Measurements from ENCODE around the gene CPT1B. TPM values are rescaled to one million over a fixed set of nuclear protein-coding genes. Genes with fewer than 3 reads are reported as not detected.
"Not testable (repeated sequence)": the region's sequence is repeated elsewhere in the genome, so short reads cannot be mapped to it uniquely, and the experiment has no call there.

CPT1B gene
- total and polyA plus RNA-seq, 2 experiments from 2014 or later: 1.3 to 2.9 TPM

DNA sequence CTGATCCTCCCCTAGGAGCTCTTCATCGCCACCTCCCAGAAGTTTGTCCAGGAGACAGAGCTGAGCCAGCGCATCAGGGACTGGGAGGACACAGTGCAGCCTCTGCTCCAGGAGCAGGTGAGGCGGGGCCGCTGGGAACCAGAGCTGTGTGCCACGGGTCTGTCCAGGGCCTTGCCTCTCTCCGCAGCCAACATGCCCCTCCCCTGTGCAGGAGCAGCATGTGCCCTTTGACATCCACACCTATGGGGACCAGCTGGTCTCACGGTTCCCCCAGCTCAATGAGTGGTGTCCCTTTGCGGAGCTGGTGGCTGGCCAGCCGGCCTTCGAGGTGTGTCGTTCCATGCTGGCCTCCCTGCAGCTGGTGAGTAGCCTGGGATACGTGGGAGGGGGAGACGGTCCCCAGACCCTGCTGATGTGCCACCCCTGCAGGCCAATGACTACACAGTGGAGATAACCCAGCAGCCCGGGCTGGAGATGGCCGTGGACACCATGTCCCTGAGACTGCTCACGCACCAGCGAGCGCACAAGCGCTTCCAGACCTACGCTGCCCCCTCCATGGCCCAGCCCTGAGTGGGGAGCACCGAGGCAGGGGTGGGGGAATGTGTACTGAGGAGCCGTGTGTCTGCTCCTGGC lies 55.3 kb downstream of the CPT1B start:
- no peak overlapping the region for H3K27ac ChIP-seq
- in situ Hi-C loops (cut with MboI): no loop called here
- no peaks in the 10 kb centered on the region for H4K20me1 ChIP-seq (ENCODE audit: insufficient read depth)

DNA sequence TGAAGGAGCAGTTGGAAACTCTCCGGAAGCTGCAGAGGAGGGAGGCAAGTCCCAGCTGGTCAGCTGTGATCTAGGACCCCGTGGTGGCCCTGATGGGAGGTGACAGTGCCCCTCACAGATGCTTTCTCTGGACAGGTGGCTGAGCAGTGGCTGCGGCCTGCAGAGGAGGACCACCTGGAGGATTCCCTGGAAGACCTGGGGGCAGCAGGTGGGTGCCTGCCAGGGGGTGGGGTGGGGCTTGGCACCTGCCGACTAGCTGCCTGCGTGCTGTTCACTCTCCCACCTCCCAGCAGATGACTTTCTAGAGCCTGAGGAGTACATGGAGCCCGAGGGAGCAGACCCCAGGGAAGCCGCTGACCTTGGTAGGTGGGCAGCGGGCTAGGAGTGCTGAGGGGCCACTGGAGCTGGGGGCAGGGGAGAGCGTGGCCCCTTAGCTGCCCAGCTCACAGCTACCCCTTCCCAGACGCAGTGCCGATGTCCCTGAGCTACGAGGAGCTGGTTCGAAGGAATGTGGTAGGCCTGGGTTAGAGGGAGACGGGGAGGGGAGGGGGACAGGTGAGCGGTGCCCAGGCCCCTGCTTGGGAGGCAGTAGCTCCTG lies 55.9 kb downstream of the CPT1B start:
- Histone ChIP-seq H3K4me1 (ENCODE audit: insufficient read depth) (no peaks in the 10 kb centered on the region), H2AFZ (no peak overlapping the region), H3F3A (ENCODE audit: insufficient read depth) (0 out of 2 replicates have a peak, but pooled peaks cover 1% of the 10 kb centered on the region), H3K9me2 (ENCODE audit: insufficient read depth) (no peaks in the 10 kb centered on the region), H3K9ac (no peak overlapping the region), H3K9me3 (ENCODE audit: low read depth) (no peaks in the 10 kb centered on the region), H3K79me2 (ENCODE audit: insufficient read depth) (peaks cover 34% of the 10 kb centered on the region), H3K27me3 (replicated peaks; ENCODE audit: insufficient read depth) (no peaks in the 10 kb centered on the region), H3K4me3 (no peak overlapping the region), H3K4me2 (ENCODE audit: unreplicated experiment) (no peak overlapping the region), H3K27ac (no peak overlapping the region), H3K36me3 (ENCODE audit: low read depth) (0 out of 2 replicates have a peak, but pooled peaks cover 6% of the 10 kb centered on the region), H4K20me1 (ENCODE audit: insufficient read depth) (no peaks in the 10 kb centered on the region)
- TF ChIP-seq EZH2phosphoT487 (IDR thresholded peaks at IDR 0.05; ENCODE audit: insufficient read depth, low read depth): no peak
- no peak for TF ChIP-seq EZH2 (IDR thresholded peaks at IDR 0.05; ENCODE audit: insufficient read depth, poor library complexity, severe bottlenecking)
- WGBS, 2 experiments (ENCODE audit: low coverage in 1 of 2, low lambda C conversion rate in 2 of 2, missing lambda C conversion rate in 2 of 2): 87 to 93% methylated on average over 11 to 15 of the region's 15 CpGs
- no peak for DNase-seq
- in situ Hi-C loops (cut with MboI): no loop called here

More for the DNA sequence above, 55.3 kb downstream of the CPT1B start:
- no peak overlapping the region for H2AFZ ChIP-seq
- no peaks in the 10 kb centered on the region for H3K9me2 ChIP-seq (ENCODE audit: insufficient read depth)
- H3K9ac ChIP-seq: no peak overlapping the region
- H3K9me3 ChIP-seq (ENCODE audit: low read depth): no peaks in the 10 kb centered on the region
- H3K36me3 ChIP-seq (ENCODE audit: low read depth): 0 out of 2 replicates have a peak, but pooled peaks cover 6% of the 10 kb centered on the region
- DNase-seq: no peak
- TF ChIP-seq EZH2 (IDR thresholded peaks at IDR 0.05; ENCODE audit: insufficient read depth, poor library complexity, severe bottlenecking) (no peak), EZH2phosphoT487 (IDR thresholded peaks at IDR 0.05; ENCODE audit: insufficient read depth, low read depth) (no peak)
- no peak overlapping the region for H3K4me3 ChIP-seq
- no peak overlapping the region for H3K4me2 ChIP-seq (ENCODE audit: unreplicated experiment)
- H3K79me2 ChIP-seq (ENCODE audit: insufficient read depth): peaks cover 34% of the 10 kb centered on the region
- WGBS, 2 experiments (ENCODE audit: low coverage in 1 of 2, low lambda C conversion rate in 2 of 2, missing lambda C conversion rate in 2 of 2): 88 to 90% methylated on average over 22 of the region's 22 CpGs
- H3F3A ChIP-seq (ENCODE audit: insufficient read depth): peaks cover 4% of the 10 kb centered on the region; the same call in 1 of the 2 replicates
- no peaks in the 10 kb centered on the region for H3K27me3 ChIP-seq (replicated peaks; ENCODE audit: insufficient read depth)
- H3K4me1 ChIP-seq (ENCODE audit: insufficient read depth): no peaks in the 10 kb centered on the region

DNA sequence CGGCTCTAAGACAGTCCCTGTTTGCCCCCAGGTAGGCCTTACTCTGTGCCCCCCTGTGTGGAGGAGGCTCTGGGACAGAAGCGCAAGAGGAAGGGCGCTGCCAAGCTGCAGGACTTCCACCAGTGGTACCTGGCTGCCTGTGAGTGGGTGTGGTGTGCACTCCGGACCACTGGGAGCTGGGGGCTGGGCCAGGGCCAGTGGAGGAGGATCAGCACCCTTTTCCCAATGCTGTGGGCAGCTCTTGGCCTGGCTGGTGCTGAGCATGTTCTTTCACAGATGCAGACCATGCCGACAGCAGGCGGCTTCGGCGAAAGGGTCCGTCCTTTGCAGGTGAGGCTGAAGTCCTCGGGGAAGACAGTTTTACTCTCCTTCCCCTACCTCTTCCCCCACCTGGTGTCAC lies 56.5 kb downstream of the CPT1B start:
- Histone ChIP-seq H2AFZ (no peak overlapping the region), H4K20me1 (ENCODE audit: insufficient read depth) (no peaks in the 10 kb centered on the region), H3K4me2 (ENCODE audit: unreplicated experiment) (no peak overlapping the region), H3K9ac (no peak overlapping the region), H3K79me2 (ENCODE audit: insufficient read depth) (peaks cover 38% of the 10 kb centered on the region), H3F3A (ENCODE audit: insufficient read depth) (no peaks in the 10 kb centered on the region), H3K27me3 (replicated peaks; ENCODE audit: insufficient read depth) (no peaks in the 10 kb centered on the region), H3K36me3 (ENCODE audit: low read depth) (0 out of 2 replicates have a peak, but pooled peaks cover 6% of the 10 kb centered on the region), H3K9me2 (ENCODE audit: insufficient read depth) (no peaks in the 10 kb centered on the region), H3K4me1 (ENCODE audit: insufficient read depth) (no peaks in the 10 kb centered on the region), H3K4me3 (no peak overlapping the region), H3K27ac (no peak overlapping the region), H3K9me3 (ENCODE audit: low read depth) (no peaks in the 10 kb centered on the region)
- TF ChIP-seq EZH2 (IDR thresholded peaks at IDR 0.05; ENCODE audit: insufficient read depth, poor library complexity, severe bottlenecking): no peak
- no peak for TF ChIP-seq EZH2phosphoT487 (IDR thresholded peaks at IDR 0.05; ENCODE audit: insufficient read depth, low read depth)
- in situ Hi-C loops (cut with MboI): no loop called here
- whole genome bisulfite sequencing, 2 experiments (ENCODE audit: low coverage in 1 of 2, low lambda C conversion rate in 2 of 2, missing lambda C conversion rate in 2 of 2): 85 to 92% methylated on average over 10 of the region's 10 CpGs
- DNase-seq: no peak

DNA sequence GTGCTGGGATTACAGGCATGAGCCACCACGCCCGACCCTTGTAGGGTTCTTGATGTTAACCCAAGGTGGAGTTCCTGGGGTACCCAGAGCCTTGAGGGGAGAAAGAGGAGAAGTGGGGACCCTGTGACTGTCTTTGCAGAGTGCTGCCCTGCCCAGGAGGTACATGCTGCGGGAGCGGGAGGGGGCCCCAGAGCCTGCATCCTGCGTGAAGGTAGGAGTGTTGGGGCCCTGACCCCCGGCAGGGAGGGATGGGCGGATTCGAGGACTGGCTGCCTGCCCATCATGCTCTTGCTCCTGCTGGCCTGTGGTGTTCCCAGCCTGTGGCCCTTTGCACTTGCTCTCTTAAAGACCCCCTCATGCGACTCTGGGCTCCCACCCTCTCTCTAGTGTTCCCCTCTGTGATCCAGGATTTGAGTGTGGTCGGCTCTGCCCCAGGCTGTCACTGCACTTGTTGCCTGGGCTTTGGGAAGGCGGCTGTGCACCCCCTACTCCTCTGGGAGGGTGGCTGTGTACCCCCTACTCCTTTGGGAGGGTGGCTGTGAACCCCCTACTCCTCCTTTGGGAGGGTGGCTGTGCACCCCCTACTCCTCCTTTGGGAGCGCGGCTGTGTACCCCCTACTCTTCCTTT lies 57.3 kb downstream of the CPT1B start:
- Histone ChIP-seq H3K79me2 (ENCODE audit: insufficient read depth) (peaks cover 45% of the 10 kb centered on the region), H3K4me1 (ENCODE audit: insufficient read depth) (no peaks in the 10 kb centered on the region), H3K4me2 (ENCODE audit: unreplicated experiment) (no peak overlapping the region), H4K20me1 (ENCODE audit: insufficient read depth) (no peaks in the 10 kb centered on the region), H2AFZ (no peak overlapping the region), H3F3A (ENCODE audit: insufficient read depth) (no peaks in the 10 kb centered on the region), H3K36me3 (ENCODE audit: low read depth) (0 out of 2 replicates have a peak, but pooled peaks cover 6% of the 10 kb centered on the region), H3K9me2 (ENCODE audit: insufficient read depth) (no peaks in the 10 kb centered on the region), H3K4me3 (no peak overlapping the region), H3K9me3 (ENCODE audit: low read depth) (no peaks in the 10 kb centered on the region), H3K27ac (no peak overlapping the region), H3K27me3 (replicated peaks; ENCODE audit: insufficient read depth) (no peaks in the 10 kb centered on the region), H3K9ac (no peak overlapping the region)
- TF ChIP-seq EZH2phosphoT487 (IDR thresholded peaks at IDR 0.05; ENCODE audit: insufficient read depth, low read depth) (no peak), EZH2 (IDR thresholded peaks at IDR 0.05; ENCODE audit: insufficient read depth, poor library complexity, severe bottlenecking) (no peak)
- in situ Hi-C loops (cut with MboI): no loop called here
- WGBS, 2 experiments (ENCODE audit: low coverage in 1 of 2, low lambda C conversion rate in 2 of 2, missing lambda C conversion rate in 2 of 2): 92% methylated on average over 12 to 13 of the region's 13 CpGs
- DNase-seq: no peak

DNA sequence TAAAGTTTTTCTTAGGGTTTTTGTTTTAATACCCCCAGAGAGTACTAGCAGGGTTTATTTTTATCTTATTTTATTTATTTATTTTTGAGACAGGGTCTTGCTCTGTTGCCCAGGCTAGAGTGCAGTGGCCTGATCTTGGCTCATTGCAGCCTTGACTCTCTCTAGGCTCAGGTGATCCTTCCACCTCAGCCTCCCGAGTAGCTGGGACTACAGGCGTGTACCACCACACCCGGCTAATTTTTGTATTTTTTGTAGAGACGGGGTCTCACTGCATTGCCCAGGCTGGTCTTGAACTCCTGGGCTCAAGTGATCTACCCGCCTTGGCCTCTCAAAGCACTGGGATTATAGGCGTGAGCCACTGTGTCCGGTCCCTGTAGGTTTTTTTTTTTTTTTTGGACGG lies 58.0 kb downstream of the CPT1B start:
- H2AFZ ChIP-seq; H3K36me3 ChIP-seq (ENCODE audit: low read depth); H3K27ac ChIP-seq; H3K9me2 ChIP-seq (ENCODE audit: insufficient read depth); DNase-seq; H3K9me3 ChIP-seq (ENCODE audit: low read depth); H4K20me1 ChIP-seq (ENCODE audit: insufficient read depth); H3K27me3 ChIP-seq (replicated peaks; ENCODE audit: insufficient read depth); H3K4me3 ChIP-seq; H3K9ac ChIP-seq; H3F3A ChIP-seq (ENCODE audit: insufficient read depth); H3K4me2 ChIP-seq (ENCODE audit: unreplicated experiment); H3K4me1 ChIP-seq (ENCODE audit: insufficient read depth); in situ Hi-C loops (cut with MboI): not testable (repeated sequence)
- 91 to 98% methylated on average over 8 of the region's 8 CpGs for WGBS, 2 experiments (ENCODE audit: low coverage in 1 of 2, low lambda C conversion rate in 2 of 2, missing lambda C conversion rate in 2 of 2)
- H3K79me2 ChIP-seq (ENCODE audit: insufficient read depth): peaks cover 48% of the 10 kb centered on the region
